BJ (cell line): ENCODE measurements around the gene MYLK2. TPM values are rescaled to one million over a fixed set of nuclear protein-coding genes. Genes with fewer than 3 reads are reported as not detected.
"Not testable (repeated sequence)": the region's sequence is repeated elsewhere in the genome, so short reads cannot be mapped to it uniquely, and the experiment has no call there.

ENCODE experiments used
- CTCF ChIA-PET: fragments of 350-600 bp; formaldehyde crosslinking; extraction: SDS; loops from one replicate; lab custom pipeline; 2021; ENCODE audit warnings: antibody characterized with exemption, inconsistent platforms; lab: Yijun Ruan, JAX
- POLR2A ChIA-PET: fragments of 300-600 bp; sonication (Branson Sonifier 250); formaldehyde crosslinking; extraction: SDS; loops from one replicate; lab custom pipeline; 2021; ENCODE audit warnings: antibody characterized with exemption; lab: Charles Lee
- DNase-seq: peaks from one replicate; pipeline ENCODE4 v3.0.0-alpha.2; 2011; ENCODE audit warnings: low read depth
- H3K27me3 ChIP-seq: 2 replicates; pipeline ENCODE4 v1.6.0; 2011; ENCODE audit warnings: low read length; ENCODE audit not compliant: control insufficient read depth, insufficient read depth
- H3K36me3 ChIP-seq: 2 replicates; pipeline ENCODE4 v1.5.1; 2011; ENCODE audit warnings: low read length; ENCODE audit not compliant: control insufficient read depth, insufficient read depth
- H3K4me3 ChIP-seq: 2 replicates; pipeline ENCODE4 v1.5.1; 2011; ENCODE audit warnings: low read depth, mild to moderate bottlenecking, control low read depth, low read length
- CTCF ChIP-seq: IDR thresholded peaks from 2 replicates; pipeline ENCODE4 v1.5.1; 2011; ENCODE audit warnings: low read depth, mild to moderate bottlenecking, control low read depth, inconsistent platforms, low read length, moderate library complexity; ENCODE audit not compliant: insufficient read depth
- polyA plus RNA-seq: library from polyadenylated mRNA; depleted of rRNA; stranded (reverse); fragments of >200 nt; gene quantifications from 2 replicates; pipeline ENCODE4 v1.2.3, GENCODE V29; 2011

The MYLK2 gene
- polyA plus RNA-seq, 1 experiment = 0.10 TPM

- DNase-seq = no peak
- Histone ChIP-seq H3K4me3 (no peak overlapping the region), H3K27me3 (no peaks in the 10 kb centered on the region), H3K36me3 (no peaks in the 10 kb centered on the region)
- TF ChIP-seq CTCF = no peak
- CTCF ChIA-PET = interaction anchor here (0.6 to 8.2 kb wide), 31 partner anchors 10 to 829 kb away, joined by 3 to 180 read pairs (median 4); partner anchors contain the start of genes FOXS1 and PDRG1
- POLR2A ChIA-PET = no interaction called here
Measured at GRCh38 chr20:31823360-31824124, 4.4 kb downstream of the MYLK2 start.

GRCh38 chr20:31824125-31824485, 4.9 kb downstream of the MYLK2 start:
- POLR2A ChIA-PET = no interaction called here
- CTCF ChIA-PET = interaction anchor here (1.1 to 8.2 kb wide), 11 partner anchors 13 to 829 kb away, joined by 3 to 180 read pairs (median 5); partner anchors contain the start of gene FOXS1
- Histone ChIP-seq H3K36me3 (no peaks in the 10 kb centered on the region), H3K4me3 (no peak overlapping the region), H3K27me3 (no peaks in the 10 kb centered on the region)
- no peak for DNase-seq
- no peak for TF ChIP-seq CTCF

- Histone ChIP-seq H3K4me3 (no peak overlapping the region), H3K27me3 (no peaks in the 10 kb centered on the region), H3K36me3 (no peaks in the 10 kb centered on the region)
- ChIA-PET CTCF (interaction anchor here (1.1 to 8.2 kb wide), 6 partner anchors 12 to 206 kb away, joined by 3 to 180 read pairs (median 52); partner anchors contain the start of gene FOXS1), POLR2A (no interaction called here)
- no peak for DNase-seq
- TF ChIP-seq CTCF = no peak
Measured at GRCh38 chr20:31824554-31825313, 5.6 kb downstream of the MYLK2 start.

GRCh38 chr20:31826074-31826473, 6.9 kb downstream of the MYLK2 start:
- TF ChIP-seq CTCF = no peak
- no peaks in the 10 kb centered on the region for H3K36me3 ChIP-seq
- no peak overlapping the region for H3K4me3 ChIP-seq
- H3K27me3 ChIP-seq = no peaks in the 10 kb centered on the region
- CTCF ChIA-PET = interaction anchor here (0.9 to 8.2 kb wide), 6 partner anchors 9 to 205 kb away, joined by 3 to 180 read pairs (median 44); partner anchors contain the start of gene FOXS1
- DNase-seq = no peak
- POLR2A ChIA-PET = no interaction called here

GRCh38 chr20:31827059-31827458, 7.9 kb downstream of the MYLK2 start:
- POLR2A ChIA-PET = no interaction called here
- no peak for TF ChIP-seq CTCF
- Histone ChIP-seq H3K27me3 (no peaks in the 10 kb centered on the region), H3K36me3 (no peaks in the 10 kb centered on the region), H3K4me3 (no peak overlapping the region)
- CTCF ChIA-PET = interaction anchor here (0.8 to 8.2 kb wide), 6 partner anchors 10 to 204 kb away, joined by 3 to 105 read pairs (median 4); no protein-coding TSS in a partner anchor
- DNase-seq = no peak

- not testable (repeated sequence) for H3K27me3 ChIP-seq, H3K36me3 ChIP-seq, DNase-seq, H3K4me3 ChIP-seq
- POLR2A ChIA-PET = interaction anchor here (0.6 kb wide), 1 partner anchor 109 kb away, joined by 3 read pairs; no protein-coding TSS in a partner anchor
- CTCF ChIA-PET = interaction anchor here (0.5 to 1.2 kb wide), 3 partner anchors 24 to 274 kb away, joined by 3 to 6 read pairs (median 3); no protein-coding TSS in a partner anchor
Measured at GRCh38 chr20:31828016-31828415, 8.9 kb downstream of the MYLK2 start.
